GM23338 (cell line): ENCODE results near the gene GRB14. TPM values are rescaled to one million over a fixed set of nuclear protein-coding genes. Genes with fewer than 3 reads are reported as not detected.

Source experiments
- ATAC-seq: fragments of 200-7000 bp; cut with Tn5 transposase; 3 replicates; pipeline ENCODE4 v1.9.1; 2020
- DNase-seq: peaks from one replicate; pipeline ENCODE4 v3.0.0-alpha.2; 2015; ENCODE audit warnings: low spot score
- H2AFZ ChIP-seq: fragments of 200-600 bp; sonication (generic); 2 replicates; pipeline ENCODE4 v1.8.0; 2016; ENCODE audit warnings: antibody characterized with exemption, mild to moderate bottlenecking, moderate library complexity
- H3F3A ChIP-seq: fragments of 200-600 bp; sonication (generic); replicated peaks from 2 replicates; pipeline ENCODE4 v1.8.0; 2017; ENCODE audit warnings: antibody characterized with exemption, mixed run types, low read depth
- H3K27ac ChIP-seq: fragments of 200-600 bp; sonication (generic); 2 replicates; pipeline ENCODE4 v1.6.1; 2016; ENCODE audit warnings: low read depth
- H3K27me3 ChIP-seq: fragments of 200-600 bp; sonication (generic); 2 replicates; pipeline ENCODE4 v1.8.0; 2016; ENCODE audit warnings: mild to moderate bottlenecking, mixed run types, moderate library complexity; ENCODE audit not compliant: insufficient read depth
- H3K36me3 ChIP-seq: fragments of 200-600 bp; sonication (generic); 2 replicates; pipeline ENCODE4 v1.8.0; 2016; ENCODE audit warnings: mild to moderate bottlenecking; ENCODE audit not compliant: insufficient read depth
- H3K4me1 ChIP-seq: fragments of 200-600 bp; sonication (generic); 2 replicates; pipeline ENCODE4 v1.8.0; 2016; ENCODE audit warnings: mild to moderate bottlenecking, moderate library complexity; ENCODE audit not compliant: insufficient read depth
- H3K4me2 ChIP-seq: fragments of 200-600 bp; sonication (generic); 2 replicates; pipeline ENCODE4 v1.7.1; 2017; ENCODE audit warnings: mixed run types
- H3K4me3 ChIP-seq: fragments of 200-600 bp; sonication (generic); 2 replicates; pipeline ENCODE4 v1.6.1; 2016; ENCODE audit warnings: mixed run types
- H3K79me2 ChIP-seq: fragments of 200-600 bp; sonication (generic); replicated peaks from 2 replicates; pipeline ENCODE4 v1.8.0; 2017; ENCODE audit warnings: mild to moderate bottlenecking; ENCODE audit not compliant: insufficient read depth
- H3K9me2 ChIP-seq: fragments of 200-600 bp; sonication (generic); 2 replicates; pipeline ENCODE4 v1.8.0; 2017; ENCODE audit not compliant: insufficient read depth
- H4K20me1 ChIP-seq: fragments of 200-600 bp; sonication (generic); replicated peaks from 2 replicates; pipeline ENCODE4 v1.8.0; 2017; ENCODE audit warnings: mild to moderate bottlenecking; ENCODE audit not compliant: insufficient read depth
- H3K27ac Mint-ChIP-seq: 2 replicates; pipeline ENCODE4 v1.8.0; 2020; ENCODE audit warnings: inconsistent platforms, mild to moderate bottlenecking, moderate library complexity, mixed read lengths
- H3K27me3 Mint-ChIP-seq: 3 replicates; pipeline ENCODE4 v1.8.0; 2022; ENCODE audit warnings: low read depth, mild to moderate bottlenecking, moderate library complexity, mixed read lengths, inconsistent platforms; ENCODE audit not compliant: insufficient read depth, poor library complexity
- H3K36me3 Mint-ChIP-seq: 3 replicates; pipeline ENCODE4 v1.8.0; 2021; ENCODE audit warnings: low read depth, mild to moderate bottlenecking, inconsistent platforms, moderate library complexity, mixed read lengths
- H3K4me1 Mint-ChIP-seq: 3 replicates; pipeline ENCODE4 v1.8.0; 2020; ENCODE audit warnings: mild to moderate bottlenecking, inconsistent platforms, mixed read lengths
- H3K4me3 Mint-ChIP-seq: 3 replicates; pipeline ENCODE4 v1.8.0; 2021; ENCODE audit warnings: moderate library complexity, mild to moderate bottlenecking, inconsistent platforms, mixed read lengths
- H3K9me3 Mint-ChIP-seq: 3 replicates; pipeline ENCODE4 v1.8.0; 2020; ENCODE audit warnings: moderate library complexity, mild to moderate bottlenecking, inconsistent platforms, mixed read lengths
- CREB1 ChIP-seq: fragments of 250-450 bp; sonication (Bioruptor Pico); IDR thresholded peaks from 2 replicates; pipeline ENCODE4 v1.5.0; 2020; ENCODE audit warnings: low read depth, mild to moderate bottlenecking, moderate library complexity
- CTCF ChIP-seq, 2 experiments: fragments of 200-600 bp in 1 of 2; sonication (generic) in 1 of 2; conservative IDR thresholded peaks; 2 replicates each; pipeline versions ENCODE4 v1.5.1 to v1.6.1; 2016 to 2017; ENCODE audit warnings: antibody characterized with exemption in 2 of 2, low read depth in 2 of 2, mild to moderate bottlenecking in 2 of 2, moderate library complexity in 1 of 2
- ETS1 ChIP-seq: IDR thresholded peaks from 2 replicates; pipeline ENCODE4 v1.6.1; 2016; ENCODE audit warnings: antibody characterized with exemption
- POLR2AphosphoS5 ChIP-seq: IDR thresholded peaks from 2 replicates; pipeline ENCODE4 v1.6.1; 2016; ENCODE audit warnings: antibody characterized with exemption, low read depth
- ZNF114 ChIP-seq: fragments of 250-450 bp; sonication (Bioruptor Pico); IDR thresholded peaks from 2 replicates; pipeline ENCODE4 v1.5.0; 2020; ENCODE audit warnings: mild to moderate bottlenecking, moderate library complexity
- ZNF331 ChIP-seq: fragments of 250-450 bp; sonication (Bioruptor Pico); IDR thresholded peaks from 2 replicates; pipeline ENCODE4 v1.5.0; 2020; ENCODE audit warnings: low read depth, mild to moderate bottlenecking, moderate library complexity
- long read RNA-seq: library from polyadenylated mRNA; unstranded; transcript quantifications from one replicate; pipeline ENCODE4 v2.0.0, GENCODE V29; 2020; ENCODE audit not compliant: unreplicated experiment
- polyA plus RNA-seq: library from polyadenylated mRNA; unstranded; fragments of >200 nt; fragmentation: Nextera tagmentation; extraction: Ambion mirVana; gene quantifications from 2 replicates; pipeline ENCODE4 v1.2.1, GENCODE V29; 2016
- total RNA-seq: library from RNA; depleted of rRNA; stranded (reverse); fragments of >200 nt; shearing (Covaris generic); gene quantifications from 2 replicates; pipeline ENCODE4 v1.2.3, GENCODE V29; 2014; rRNA removed
- TF ChIP-seq, protein P1 (sequence below): IDR thresholded peaks from one replicate; pipeline ENCODE4 v1.6.1; 2018; ENCODE audit warnings: antibody characterized with exemption; ENCODE audit not compliant: unreplicated experiment

Gene GRB14
- total RNA-seq (11.3 and 16.0 TPM in 2 replicates), polyA plus RNA-seq (28.0 and 28.9 TPM in 2 replicates)
- long read RNA-seq, transcript GRB14-201 (14 exons, 2,382 nt), result major isoform, 6 of 10 reads
- long read RNA-seq, partial matches to known transcripts, result 3 of 10 reads
- long read RNA-seq, other reads (novel, unspliced or antisense), result 1 of 10 reads

GRCh38 chr2:164620873-164621763, at the start of gene GRB14:
GRB14 (minus strand) TSS chr2:164621482; CDS start chr2:164621309, 173 bp downstream.
- Mint-ChIP-seq H3K27ac (peak within 1 kb of the TSS; percentile 93), H3K36me3 (0 out of 3 replicates have a peak, but pooled peaks cover 6% of the 10 kb centered on the region), H3K4me3 (peak within 1 kb of the TSS; percentile 92), H3K9me3 (no peaks in the 10 kb centered on the region), H3K27me3 (peaks cover 5% of the 10 kb centered on the region), H3K4me1 (peaks cover 31% of the 10 kb centered on the region)
- peak within 1 kb of the TSS; percentile 62 for H3K4me3 ChIP-seq
- TF ChIP-seq, protein P1, sequence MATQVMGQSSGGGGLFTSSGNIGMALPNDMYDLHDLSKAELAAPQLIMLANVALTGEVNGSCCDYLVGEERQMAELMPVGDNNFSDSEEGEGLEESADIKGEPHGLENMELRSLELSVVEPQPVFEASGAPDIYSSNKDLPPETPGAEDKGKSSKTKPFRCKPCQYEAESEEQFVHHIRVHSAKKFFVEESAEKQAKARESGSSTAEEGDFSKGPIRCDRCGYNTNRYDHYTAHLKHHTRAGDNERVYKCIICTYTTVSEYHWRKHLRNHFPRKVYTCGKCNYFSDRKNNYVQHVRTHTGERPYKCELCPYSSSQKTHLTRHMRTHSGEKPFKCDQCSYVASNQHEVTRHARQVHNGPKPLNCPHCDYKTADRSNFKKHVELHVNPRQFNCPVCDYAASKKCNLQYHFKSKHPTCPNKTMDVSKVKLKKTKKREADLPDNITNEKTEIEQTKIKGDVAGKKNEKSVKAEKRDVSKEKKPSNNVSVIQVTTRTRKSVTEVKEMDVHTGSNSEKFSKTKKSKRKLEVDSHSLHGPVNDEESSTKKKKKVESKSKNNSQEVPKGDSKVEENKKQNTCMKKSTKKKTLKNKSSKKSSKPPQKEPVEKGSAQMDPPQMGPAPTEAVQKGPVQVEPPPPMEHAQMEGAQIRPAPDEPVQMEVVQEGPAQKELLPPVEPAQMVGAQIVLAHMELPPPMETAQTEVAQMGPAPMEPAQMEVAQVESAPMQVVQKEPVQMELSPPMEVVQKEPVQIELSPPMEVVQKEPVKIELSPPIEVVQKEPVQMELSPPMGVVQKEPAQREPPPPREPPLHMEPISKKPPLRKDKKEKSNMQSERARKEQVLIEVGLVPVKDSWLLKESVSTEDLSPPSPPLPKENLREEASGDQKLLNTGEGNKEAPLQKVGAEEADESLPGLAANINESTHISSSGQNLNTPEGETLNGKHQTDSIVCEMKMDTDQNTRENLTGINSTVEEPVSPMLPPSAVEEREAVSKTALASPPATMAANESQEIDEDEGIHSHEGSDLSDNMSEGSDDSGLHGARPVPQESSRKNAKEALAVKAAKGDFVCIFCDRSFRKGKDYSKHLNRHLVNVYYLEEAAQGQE, result no peak
- TF ChIP-seq POLR2AphosphoS5 (peak; percentile 50), ZNF331 (CRISPR knock-in tag) (no peak)
- H3K27me3 ChIP-seq, result no peaks in the 10 kb centered on the region
- peaks cover 31% of the 10 kb centered on the region for H3K4me1 ChIP-seq
- no peaks in the 10 kb centered on the region for H4K20me1 ChIP-seq
- 0 out of 2 replicates have a peak within 1 kb of the TSS, but pooled peaks have one; percentile 0 for H2AFZ ChIP-seq
- no peaks in the 10 kb centered on the region for H3K79me2 ChIP-seq
- no peaks in the 10 kb centered on the region for H3K9me2 ChIP-seq
- peak; percentile 89 for DNase-seq
- peak; percentile 84 for ATAC-seq
- H3K36me3 ChIP-seq, result no peaks in the 10 kb centered on the region
- peak within 1 kb of the TSS; percentile 78 for H3K4me2 ChIP-seq
- H3F3A ChIP-seq, result no peaks in the 10 kb centered on the region
- peak within 1 kb of the TSS; percentile 68 for H3K27ac ChIP-seq

GRCh38 chr2:164669291-164669690, 48.0 kb upstream of the GRB14 start:
- Histone ChIP-seq H3K4me3 (no peak overlapping the region), H3K79me2 (no peaks in the 10 kb centered on the region), H3K27me3 (no peaks in the 10 kb centered on the region), H3K27ac (no peak overlapping the region), H3K4me1 (no peaks in the 10 kb centered on the region), H4K20me1 (no peaks in the 10 kb centered on the region), H2AFZ (no peak overlapping the region), H3K36me3 (no peaks in the 10 kb centered on the region), H3K4me2 (no peak overlapping the region), H3F3A (no peaks in the 10 kb centered on the region), H3K9me2 (no peaks in the 10 kb centered on the region)
- Mint-ChIP-seq H3K36me3 (no peaks in the 10 kb centered on the region), H3K4me3 (no peak overlapping the region), H3K9me3 (no peaks in the 10 kb centered on the region), H3K27me3 (peaks cover 2% of the 10 kb centered on the region), H3K4me1 (no peaks in the 10 kb centered on the region), H3K27ac (no peak overlapping the region)
- no peak for ATAC-seq
- DNase-seq, result no peak
- TF ChIP-seq ZNF331 (CRISPR knock-in tag) (no peak), ZNF114 (CRISPR knock-in tag) (no peak), CREB1 (CRISPR knock-in tag) (no peak), ETS1 (no peak), CTCF (conservative IDR thresholded peaks at IDR 0.05; ENCODE audit: low read depth in 2 of 2) (no peak), POLR2AphosphoS5 (no peak)
- TF ChIP-seq, protein P1, result no peak
